HG02623 (cell line): ENCODE measurements around the gene UBTD2.

Experiments
- ATAC-seq: cut with Tn5 transposase; IDR thresholded peaks from one replicate; pipeline ENCODE4 v1.9.1; 2021; ENCODE audit warnings: moderate library complexity; ENCODE audit not compliant: unreplicated experiment

The UBTD2 gene

DNA sequence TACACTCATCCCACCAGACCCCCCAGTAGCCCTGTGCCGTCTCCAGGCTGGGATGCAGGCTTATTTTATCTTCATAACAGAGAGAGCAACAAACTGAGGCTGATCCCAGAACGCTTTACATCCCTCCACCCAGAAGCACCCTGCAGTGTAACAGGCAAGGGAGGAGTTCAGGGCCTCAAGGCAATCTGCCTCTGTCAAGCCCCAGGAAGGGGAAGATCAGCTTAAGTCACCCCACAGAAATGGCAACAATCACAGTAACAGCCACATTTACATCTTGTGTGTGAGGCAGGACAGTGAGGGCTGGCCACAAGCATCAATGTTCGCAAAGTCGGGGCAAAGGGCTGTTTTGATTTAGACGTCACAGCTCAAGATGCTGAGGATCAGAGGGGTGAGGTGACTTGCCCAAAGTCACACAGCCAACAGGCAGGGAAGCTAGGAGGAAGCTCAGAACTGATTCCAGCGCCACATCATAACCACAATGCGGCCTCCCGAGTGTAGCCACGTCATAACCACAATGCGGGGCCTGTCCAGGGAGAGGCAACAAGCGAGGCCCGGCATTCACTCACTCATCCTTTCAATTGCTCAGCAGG, 109.9 kb downstream of the UBTD2 start:
- no peak for ATAC-seq

GRCh38 chr5:172172912-172173563, 110.5 kb downstream of the UBTD2 start:
- no peak for ATAC-seq

DNA sequence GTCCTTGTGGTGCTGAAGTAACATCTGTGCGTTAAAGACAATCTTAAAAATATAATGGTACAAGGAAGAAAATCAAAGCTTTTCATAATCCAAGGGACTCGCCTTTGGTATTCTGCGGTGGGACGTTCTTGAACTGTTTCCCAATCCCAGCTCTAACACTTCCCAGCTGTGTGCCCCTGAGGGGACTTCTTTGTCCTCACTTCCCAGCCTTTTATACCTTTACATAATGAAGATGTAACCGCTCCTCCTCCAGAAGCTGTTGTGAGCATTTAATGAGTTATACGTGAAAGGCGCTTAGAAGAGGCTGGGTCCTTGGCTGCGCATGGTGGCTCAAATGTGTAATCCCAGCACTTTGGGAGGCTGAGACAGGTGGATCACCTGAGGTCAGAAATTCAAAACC, 112.4 kb downstream of the UBTD2 start:
- ATAC-seq: no peak

GRCh38 chr5:172170251-172170701, 113.3 kb downstream of the UBTD2 start:
- no peak for ATAC-seq

- ATAC-seq: no peak
Measured at GRCh38 chr5:172169216-172169615, 114.3 kb downstream of the UBTD2 start.

DNA sequence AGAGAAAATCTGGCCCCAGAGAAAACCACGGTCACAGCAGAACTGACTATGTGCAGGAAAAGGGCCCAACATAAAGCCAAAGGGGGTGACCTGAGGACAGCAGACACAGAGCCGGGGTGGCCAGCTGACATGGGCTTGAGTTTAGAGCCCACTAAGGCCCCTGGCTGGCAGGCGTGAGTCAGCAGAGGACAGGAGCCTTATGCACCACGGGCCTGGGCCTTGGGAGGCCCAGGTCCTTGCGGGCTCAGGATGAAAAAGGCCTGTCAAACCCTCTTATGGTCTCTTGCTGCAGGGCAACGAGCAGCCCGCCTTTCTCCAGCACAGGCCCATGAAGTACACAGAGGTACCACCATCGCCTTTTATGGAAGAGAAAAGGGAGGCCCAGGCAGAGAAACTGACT, 115.3 kb downstream of the UBTD2 start:
- no peak for ATAC-seq

- ATAC-seq: no peak
Measured at GRCh38 chr5:172167895-172168294, 115.7 kb downstream of the UBTD2 start.

DNA sequence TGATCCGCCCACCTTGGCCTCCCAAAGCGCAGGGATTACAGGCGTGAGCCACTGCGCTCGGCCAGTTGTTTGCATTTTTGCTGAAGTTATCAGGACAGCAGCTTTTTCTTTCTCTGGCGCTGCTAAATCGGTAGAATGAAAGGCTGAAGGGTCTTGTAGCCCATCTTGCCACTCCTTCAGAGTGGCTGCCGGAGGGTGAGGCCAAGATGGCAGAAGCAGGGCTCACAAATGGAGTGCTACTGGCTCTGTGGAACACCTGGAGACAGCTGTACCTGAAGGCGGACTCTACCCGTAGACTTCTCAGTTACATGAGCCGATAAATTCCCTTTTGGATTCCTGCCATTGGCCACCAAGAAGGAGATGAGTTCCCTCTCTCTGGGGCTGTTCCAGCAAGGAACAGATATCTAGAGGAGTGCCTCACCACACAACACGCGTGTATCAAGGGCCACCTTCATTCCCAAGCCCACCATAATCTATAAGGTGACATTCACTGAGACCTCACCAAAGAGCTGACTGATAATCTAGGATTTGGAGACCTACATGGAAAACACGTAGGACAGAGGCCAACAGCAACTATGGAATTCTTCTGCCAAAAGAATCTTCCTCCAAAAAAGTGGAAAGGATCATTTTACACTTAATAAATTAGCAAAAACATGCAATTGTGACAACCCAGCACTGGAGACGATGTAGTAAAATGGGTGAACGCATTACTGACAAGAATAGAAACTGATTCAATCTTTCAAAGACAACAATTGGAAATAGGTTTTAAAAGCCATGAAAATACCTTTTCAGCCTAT, 117.3 kb downstream of the UBTD2 start:
- ATAC-seq: no peak

DNA sequence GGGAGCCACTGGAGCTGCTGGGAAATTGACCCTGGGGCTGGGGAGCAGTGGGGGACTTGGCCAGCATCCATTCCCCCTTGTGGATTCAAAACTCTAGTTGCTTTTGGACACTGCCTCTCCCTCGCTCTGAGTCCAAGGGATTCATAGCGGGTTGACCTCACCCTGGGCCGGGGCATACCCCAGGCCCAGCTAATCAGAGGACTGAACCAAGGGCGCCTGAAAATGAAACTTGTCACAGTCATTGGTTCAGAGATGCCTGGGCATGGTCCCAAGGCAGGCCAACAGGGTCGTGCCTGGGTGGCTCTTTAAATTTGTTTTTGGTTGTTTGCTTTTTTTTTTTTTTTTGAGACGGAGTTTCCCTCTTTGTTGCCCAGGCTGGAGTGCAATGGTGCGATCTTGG, 118.1 kb downstream of the UBTD2 start:
- ATAC-seq: no peak

DNA sequence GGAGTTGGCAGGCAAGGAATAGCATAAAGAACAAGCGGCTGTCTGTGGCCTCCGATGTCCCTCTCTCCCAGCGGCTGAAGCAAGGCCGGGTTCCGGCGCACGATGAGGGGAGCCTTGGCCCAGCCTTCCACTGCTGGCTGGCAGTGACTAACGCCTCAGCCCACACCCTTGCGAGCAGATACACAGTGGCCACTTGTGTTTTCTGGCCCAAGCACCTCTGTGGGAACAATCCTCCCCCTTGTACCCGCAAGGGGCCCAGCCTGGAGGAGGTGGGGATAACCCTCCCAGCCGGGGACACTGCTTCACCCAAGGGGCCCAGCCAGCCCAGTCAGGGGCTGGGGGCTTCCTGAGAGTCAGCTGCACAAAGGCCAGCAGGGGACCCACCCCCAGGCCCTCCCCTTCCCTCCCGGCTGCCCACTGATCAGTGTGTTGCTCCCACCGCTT, 118.8 kb downstream of the UBTD2 start:
- ATAC-seq: no peak

GRCh38 chr5:172163346-172163745, 120.2 kb downstream of the UBTD2 start:
- ATAC-seq: no peak

GRCh38 chr5:172162987-172163343, 120.6 kb downstream of the UBTD2 start:
- ATAC-seq: no peak

DNA sequence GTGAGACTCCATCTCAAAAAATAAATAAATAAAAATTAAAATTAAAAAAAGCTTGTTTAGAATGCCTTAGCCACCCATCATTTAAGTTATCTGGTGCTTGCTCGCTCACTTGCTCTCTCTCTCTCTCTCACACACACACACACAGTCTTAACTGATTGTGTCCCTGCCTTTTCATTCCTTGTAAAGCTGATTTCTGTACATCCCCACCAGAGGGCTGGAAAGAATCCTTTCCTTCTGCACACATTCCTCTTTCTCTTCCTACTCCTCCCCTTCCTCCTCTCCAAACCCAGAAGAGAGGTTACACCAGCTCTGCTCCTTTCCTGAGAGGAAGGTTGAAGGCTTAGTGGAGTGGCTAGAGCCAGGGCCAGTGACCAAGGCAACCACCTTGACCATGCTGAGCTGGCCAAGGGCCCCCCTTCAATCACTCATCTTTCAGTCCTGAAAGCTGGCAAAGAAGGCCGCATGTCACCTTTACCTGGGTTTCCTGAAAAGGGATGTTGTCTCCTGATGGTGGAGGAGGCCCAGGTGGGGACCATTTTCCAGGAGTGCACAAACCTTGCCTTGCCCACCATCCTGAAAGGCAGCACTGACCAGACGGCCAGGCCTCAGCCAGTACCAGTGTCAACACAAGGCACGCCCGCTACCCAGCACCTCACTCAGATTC, 121.1 kb downstream of the UBTD2 start:
- no peak for ATAC-seq

- ATAC-seq: no peak
Measured at GRCh38 chr5:172160506-172160905, 123.1 kb downstream of the UBTD2 start.
